Measurements from ENCODE around the gene NUF2.
"Not testable (repeated sequence)": the region's sequence is repeated elsewhere in the genome, so short reads cannot be mapped to it uniquely, and the experiment has no call there.

The NUF2 gene

GRCh38 chr1:163296504-163297263 is 25.1 kb upstream of the NUF2 start:
- H3K4me3 ChIP-seq, result no peak overlapping the region
- H3K36me3 ChIP-seq, result peaks cover 19% of the 10 kb centered on the region
- H4K20me1 ChIP-seq, result no peaks in the 10 kb centered on the region
- H3K4me2 ChIP-seq, result no peak overlapping the region
- H3K9ac ChIP-seq, result no peak overlapping the region
- no peaks in the 10 kb centered on the region for H3K4me1 ChIP-seq
- no peak for TF ChIP-seq Cebpa-rat (IDR thresholded peaks at IDR 0.05)
- H3K9me3 ChIP-seq, result no peaks in the 10 kb centered on the region; the same call in 1 of the 2 replicates
- no peaks in the 10 kb centered on the region for H3K27me3 ChIP-seq
- H3K27ac ChIP-seq, result no peak overlapping the region

GRCh38 chr1:163298365-163298764 is 23.4 kb upstream of the NUF2 start:
- Histone ChIP-seq H3K27ac (no peak overlapping the region), H3K36me3 (peaks cover 19% of the 10 kb centered on the region), H3K4me2 (no peak overlapping the region), H3K4me3 (no peak overlapping the region), H3K9me3 (no peaks in the 10 kb centered on the region), H3K9ac (no peak overlapping the region), H3K4me1 (no peaks in the 10 kb centered on the region), H4K20me1 (no peaks in the 10 kb centered on the region), H3K27me3 (no peaks in the 10 kb centered on the region)
- TF ChIP-seq Cebpa-rat (IDR thresholded peaks at IDR 0.05), result no peak

GRCh38 chr1:163300568-163300967 is 21.2 kb upstream of the NUF2 start:
- no peak overlapping the region for H3K27ac ChIP-seq
- peaks cover 23% of the 10 kb centered on the region for H3K36me3 ChIP-seq

GRCh38 chr1:163303561-163303960 is 18.2 kb upstream of the NUF2 start:
- Histone ChIP-seq H3K9me3 (no peaks in the 10 kb centered on the region), H3K36me3 (peaks cover 25% of the 10 kb centered on the region), H3K4me3 (no peak overlapping the region), H3K4me1 (no peaks in the 10 kb centered on the region), H4K20me1 (no peaks in the 10 kb centered on the region), H3K4me2 (no peak overlapping the region), H3K27ac (no peak overlapping the region), H3K27me3 (no peaks in the 10 kb centered on the region), H3K9ac (no peak overlapping the region)
- no peak for TF ChIP-seq Cebpa-rat (IDR thresholded peaks at IDR 0.05)

More at GRCh38 chr1:163300568-163300967, 21.2 kb upstream of the NUF2 start:
- H3K4me2 ChIP-seq, result no peak overlapping the region
- H3K27me3 ChIP-seq, result no peaks in the 10 kb centered on the region
- no peak for TF ChIP-seq Cebpa-rat (IDR thresholded peaks at IDR 0.05)
- no peaks in the 10 kb centered on the region for H3K9me3 ChIP-seq
- no peaks in the 10 kb centered on the region for H4K20me1 ChIP-seq
- H3K9ac ChIP-seq, result no peak overlapping the region
- no peak overlapping the region for H3K4me3 ChIP-seq
- H3K4me1 ChIP-seq, result no peaks in the 10 kb centered on the region

- no peaks in the 10 kb centered on the region for H3K9me3 ChIP-seq
- H3K9ac ChIP-seq, result no peak overlapping the region
- peaks cover 20% of the 10 kb centered on the region for H3K36me3 ChIP-seq
- H3K27me3 ChIP-seq, result no peaks in the 10 kb centered on the region
- TF ChIP-seq Cebpa-rat (IDR thresholded peaks at IDR 0.05), result no peak
- H4K20me1 ChIP-seq, result no peaks in the 10 kb centered on the region
- no peak overlapping the region for H3K4me3 ChIP-seq
- no peak overlapping the region for H3K27ac ChIP-seq
- H3K4me1 ChIP-seq, result no peaks in the 10 kb centered on the region
- H3K4me2 ChIP-seq, result no peak overlapping the region
Observed at GRCh38 chr1:163305441-163305840, 16.3 kb upstream of the NUF2 start.

GRCh38 chr1:163307479-163308171 is 14.1 kb upstream of the NUF2 start:
- no peak overlapping the region for H3K9ac ChIP-seq

GRCh38 chr1:163308811-163309210 is 12.9 kb upstream of the NUF2 start:
- Histone ChIP-seq H3K4me2 (no peak overlapping the region), H3K4me1 (no peaks in the 10 kb centered on the region), H4K20me1 (no peaks in the 10 kb centered on the region), H3K9ac (no peak overlapping the region), H3K4me3 (no peak overlapping the region), H3K27ac (no peak overlapping the region), H3K27me3 (no peaks in the 10 kb centered on the region), H3K9me3 (no peaks in the 10 kb centered on the region), H3K36me3 (peaks cover 13% of the 10 kb centered on the region)
- TF ChIP-seq Cebpa-rat (IDR thresholded peaks at IDR 0.05), result no peak

More at GRCh38 chr1:163307479-163308171, 14.1 kb upstream of the NUF2 start:
- Histone ChIP-seq H3K9me3 (no peaks in the 10 kb centered on the region), H3K4me1 (no peaks in the 10 kb centered on the region), H3K27me3 (no peaks in the 10 kb centered on the region), H3K4me2 (no peak overlapping the region), H4K20me1 (no peaks in the 10 kb centered on the region), H3K4me3 (no peak overlapping the region), H3K27ac (no peak overlapping the region), H3K36me3 (peaks cover 14% of the 10 kb centered on the region)
- no peak for TF ChIP-seq Cebpa-rat (IDR thresholded peaks at IDR 0.05)

GRCh38 chr1:163315773-163316374 is 5.9 kb upstream of the NUF2 start:
- Histone ChIP-seq H4K20me1 (no peaks in the 10 kb centered on the region), H3K36me3 (peaks cover 27% of the 10 kb centered on the region), H3K4me2 (no peak overlapping the region), H3K27ac (no peak overlapping the region), H3K4me3 (no peak overlapping the region), H3K27me3 (no peaks in the 10 kb centered on the region), H3K9ac (no peak overlapping the region), H3K9me3 (no peaks in the 10 kb centered on the region), H3K4me1 (peaks cover 7% of the 10 kb centered on the region)
- no peak for TF ChIP-seq Cebpa-rat (IDR thresholded peaks at IDR 0.05)

- Histone ChIP-seq H3K9ac (peak overlapping the region; percentile 85), H3K4me1 (peaks cover 32% of the 10 kb centered on the region), H3K4me3 (peak overlapping the region; percentile 75), H3K4me2 (peak overlapping the region; percentile 74), H3K27me3 (no peaks in the 10 kb centered on the region), H3K9me3 (no peaks in the 10 kb centered on the region), H3K36me3 (peaks cover 32% of the 10 kb centered on the region), H3K27ac (peak overlapping the region; percentile 76), H4K20me1 (no peaks in the 10 kb centered on the region)
- no peak for TF ChIP-seq Cebpa-rat (IDR thresholded peaks at IDR 0.05)
Observed at GRCh38 chr1:163320891-163321290, 863 bp upstream of the NUF2 start.

- not testable (repeated sequence) for H3K27ac ChIP-seq, H4K20me1 ChIP-seq, H3K9me3 ChIP-seq, H3K27me3 ChIP-seq
- H3K4me1 ChIP-seq, result peaks cover 32% of the 10 kb centered on the region
- peaks cover 37% of the 10 kb centered on the region for H3K36me3 ChIP-seq
- H3K4me2 ChIP-seq, result peak overlapping the region; percentile 84
- peak overlapping the region; percentile 75; the same call in 1 of the 2 replicates for H3K4me3 ChIP-seq
- H3K9ac ChIP-seq, result peak overlapping the region; percentile 16; the same call in 1 of the 2 replicates
Observed at GRCh38 chr1:163323339-163323738, 1.6 kb downstream of the NUF2 start.

All from BLaER1 (cell line).